HepG2 (cell line): ENCODE measurements around the gene GTF2H4. TPM values are rescaled to one million over a fixed set of nuclear protein-coding genes. Genes with fewer than 3 reads are reported as not detected.

ENCODE experiments used
- CBX5 ChIP-seq: sonication (generic); formaldehyde crosslinking; IDR thresholded peaks from 2 replicates; pipeline ENCODE4 v1.4.0; 2020; ENCODE audit warnings: missing genetic modification reagents, borderline replicate concordance
- CEBPZ ChIP-seq: IDR thresholded peaks from 2 replicates; pipeline ENCODE4 v1.6.1; 2012; ENCODE audit warnings: low read length, improper control_type of control experiment
- ESRRA ChIP-seq: sonication (generic); formaldehyde crosslinking; IDR thresholded peaks from 2 replicates; pipeline ENCODE4 v1.5.1; 2020; ENCODE audit warnings: mild to moderate bottlenecking, low read depth, missing genetic modification reagents
- FOXM1 ChIP-seq: sonication (generic); formaldehyde crosslinking; IDR thresholded peaks from 2 replicates; pipeline ENCODE4 v1.5.0; 2020; ENCODE audit warnings: missing genetic modification reagents
- GLI4 ChIP-seq: sonication (generic); formaldehyde crosslinking; IDR thresholded peaks from 2 replicates; pipeline ENCODE4 v1.5.1; 2020; ENCODE audit warnings: missing genetic modification reagents, mild to moderate bottlenecking, moderate library complexity, borderline replicate concordance
- HCFC1 ChIP-seq: fragments of 150-350 bp; IDR thresholded peaks from 2 replicates; pipeline ENCODE4 v1.6.1; 2014; ENCODE audit warnings: low read depth, low read length
- HMGXB4 ChIP-seq, 2 experiments: sonication (generic) in 1 of 2; formaldehyde crosslinking in 1 of 2; IDR thresholded peaks; 2 replicates each; pipeline versions ENCODE4 v1.4.0 to v1.6.1; 2018 to 2020; ENCODE audit warnings: missing genetic modification reagents in 2 of 2, borderline replicate concordance in 1 of 2, low read depth in 1 of 2, mild to moderate bottlenecking in 1 of 2, missing biosample characterization in 1 of 2
- HNRNPLL ChIP-seq: fragments of 200-400 bp; formaldehyde crosslinking; IDR thresholded peaks from 2 replicates; pipeline ENCODE4 v1.6.1; 2017; ENCODE audit warnings: mild to moderate bottlenecking, low read depth, low read length; ENCODE audit not compliant: poor library complexity, severe bottlenecking
- KMT2A ChIP-seq: sonication (generic); formaldehyde crosslinking; IDR thresholded peaks from 2 replicates; pipeline ENCODE4 v1.4.0; 2020; ENCODE audit warnings: missing genetic modification reagents
- MED8 ChIP-seq: sonication (generic); formaldehyde crosslinking; IDR thresholded peaks from 2 replicates; pipeline ENCODE4 v1.8.1; 2023; ENCODE audit warnings: mild to moderate bottlenecking, missing genetic modification reagents; ENCODE audit not compliant: insufficient replicate concordance
- MNT ChIP-seq: fragments of 450-650 bp; IDR thresholded peaks from 2 replicates; pipeline ENCODE4 v1.6.1; 2016
- MYNN ChIP-seq: sonication (generic); formaldehyde crosslinking; IDR thresholded peaks from 2 replicates; pipeline ENCODE4 v1.4.0; 2020; ENCODE audit warnings: mild to moderate bottlenecking, low read depth, missing genetic modification reagents
- PHB2 ChIP-seq: fragments of 450-650 bp; IDR thresholded peaks from 2 replicates; pipeline ENCODE4 v1.6.1; 2018; ENCODE audit not compliant: partially characterized antibody
- PHF8 ChIP-seq: sonication (generic); formaldehyde crosslinking; IDR thresholded peaks from 2 replicates; pipeline ENCODE4 v1.5.0; 2020; ENCODE audit warnings: missing genetic modification reagents
- PITX1 ChIP-seq: sonication (generic); formaldehyde crosslinking; IDR thresholded peaks from 2 replicates; pipeline ENCODE4 v1.5.1; 2020; ENCODE audit warnings: mild to moderate bottlenecking, missing genetic modification reagents
- SOX6 ChIP-seq, 2 experiments: fragments of 450-650 bp in 1 of 2; sonication (generic) in 1 of 2; formaldehyde crosslinking in 1 of 2; IDR thresholded peaks; 2 replicates each; pipeline versions ENCODE4 v1.4.0 to v1.6.1; 2017 to 2020; ENCODE audit warnings: antibody characterized with exemption in 1 of 2, mild to moderate bottlenecking in 1 of 2, missing genetic modification reagents in 1 of 2
- SP5 ChIP-seq: IDR thresholded peaks from 2 replicates; pipeline ENCODE4 v1.6.1; 2016; ENCODE audit warnings: low read depth, borderline replicate concordance
- SRSF4 ChIP-seq: fragments of 200-400 bp; formaldehyde crosslinking; IDR thresholded peaks from one replicate; pipeline ENCODE4 v1.6.1; 2018; ENCODE audit warnings: mild to moderate bottlenecking, low read depth, low read length, moderate library complexity; ENCODE audit not compliant: poor library complexity, severe bottlenecking
- WIZ ChIP-seq: sonication (generic); formaldehyde crosslinking; IDR thresholded peaks from 2 replicates; pipeline ENCODE4 v1.5.1; 2020; ENCODE audit warnings: mild to moderate bottlenecking, missing genetic modification reagents
- ZNF160 ChIP-seq: sonication (generic); formaldehyde crosslinking; IDR thresholded peaks from 2 replicates; pipeline ENCODE4 v1.8.0; 2022; ENCODE audit warnings: mild to moderate bottlenecking, inconsistent platforms, missing genetic modification reagents
- ZNF230 ChIP-seq: sonication (generic); formaldehyde crosslinking; IDR thresholded peaks from 2 replicates; pipeline ENCODE4 v1.4.0; 2020; ENCODE audit warnings: mild to moderate bottlenecking, missing genetic modification reagents
- ZNF644 ChIP-seq: IDR thresholded peaks from 2 replicates; pipeline ENCODE4 v1.6.1; 2016; ENCODE audit warnings: low read depth
- ZNF879 ChIP-seq: sonication (generic); formaldehyde crosslinking; IDR thresholded peaks from 2 replicates; pipeline ENCODE4 v1.8.1; 2023; ENCODE audit warnings: missing genetic modification reagents
- polyA plus RNA-seq, 8 experiments: library from polyadenylated mRNA; depleted of rRNA in 3 of 8; stranded (reverse) in 7 of 8; unstranded in 1 of 8; fragments of >200 nt; fragmentation: Illumina TruSeq in 4 of 8; extraction: Trizol in 4 of 8; gene quantifications; 2 replicates each; pipeline versions ENCODE4 v1.2.1 to v1.2.3, GENCODE V29; 2011 to 2016; ENCODE audit warnings: low read depth in 4 of 8, missing spikeins in 1 of 8, mixed read lengths in 1 of 8; ENCODE audit not compliant: insufficient read depth in 1 of 8
- total RNA-seq, 5 experiments: library from RNA; depleted of rRNA; stranded (reverse); fragments of >200 nt; fragmentation: Illumina TruSeq; extraction: Trizol; gene quantifications; 2 replicates each; pipeline ENCODE4 v1.2.3, GENCODE V29; 2016; ENCODE audit warnings: low read depth in 1 of 5

GTF2H4 gene
- total and polyA plus RNA-seq, 2 of the 13 experiments (the other 11 are each of a cell fraction or from before 2014, with no cell fraction given) = 15.9 to 49.3 TPM

- peak; percentile 75 for TF ChIP-seq PITX1 (CRISPR knock-in tag)
- TF ChIP-seq WIZ = no peak
- no peak for TF ChIP-seq CEBPZ
- no peak for TF ChIP-seq FOXM1 (CRISPR knock-in tag)
- TF ChIP-seq ESRRA (CRISPR knock-in tag) = peak; percentile 15; the same call in 1 of the 2 replicates
- peak; percentile 91; the same call in 1 of the 2 replicates for TF ChIP-seq MYNN
- TF ChIP-seq SP5 (CRISPR knock-in tag) = peak; percentile 94
- TF ChIP-seq ZNF230 (CRISPR knock-in tag) = peak; percentile 93; the same call in 1 of the 2 replicates
- TF ChIP-seq MNT = peak; percentile 39
- TF ChIP-seq PHB2 = no peak
- TF ChIP-seq SOX6 (IDR thresholded peaks at IDR 0.05) = no peak
- peak; percentile 53 for TF ChIP-seq SOX6 (CRISPR knock-in tag; IDR thresholded peaks at IDR 0.05)
- peak; percentile 87 to 97 for TF ChIP-seq HMGXB4 (CRISPR knock-in tag; IDR thresholded peaks at IDR 0.05; ENCODE audit: borderline replicate concordance in 1 of 2, low read depth in 1 of 2)
- peak; percentile 84 for TF ChIP-seq PHF8 (CRISPR knock-in tag)
- no peak for TF ChIP-seq GLI4
- no peak for TF ChIP-seq SRSF4
- TF ChIP-seq KMT2A = peak; percentile 93
- no peak for TF ChIP-seq ZNF644 (CRISPR knock-in tag)
- TF ChIP-seq ZNF879 = 0 out of 2 replicates have a peak, but pooled peaks have one; percentile 63
- peak; percentile 81; the same call in 1 of the 2 replicates for TF ChIP-seq CBX5
- TF ChIP-seq HCFC1 = peak; percentile 97
- peak; percentile 83 for TF ChIP-seq HNRNPLL
- no peak for TF ChIP-seq ZNF160 (CRISPR knock-in tag)
- no peak for TF ChIP-seq MED8 (CRISPR knock-in tag)
Measured at GRCh38 chr6:30907758-30908591, at the start of gene GTF2H4 (continued).
